ENCODE measurements around the gene PDGFD.

PDGFD gene

GRCh38 chr11:103928040-103928801 is 235.7 kb downstream of the PDGFD start:
- Histone ChIP-seq H3K27me3 (ENCODE audit: low read depth, low read length) (no peaks in the 10 kb centered on the region; the same call in 1 of the 2 replicates), H4K20me1 (ENCODE audit: insufficient read depth, low read length) (no peaks in the 10 kb centered on the region), H2AFZ (ENCODE audit: low read depth, low read length) (no peak overlapping the region), H3K4me2 (ENCODE audit: low read length) (peak overlapping the region; percentile 90), H3K9me3 (ENCODE audit: insufficient read depth, low read length) (no peaks in the 10 kb centered on the region), H3K4me3 (ENCODE audit: low read length) (peak overlapping the region; percentile 61), H3K36me3 (replicated peaks; ENCODE audit: low read depth, low read length) (no peaks in the 10 kb centered on the region), H3K79me2 (ENCODE audit: low read length) (no peaks in the 10 kb centered on the region), H3K9ac (ENCODE audit: low read length) (peak overlapping the region; percentile 48), H3K4me1 (ENCODE audit: low read length) (peaks cover 35% of the 10 kb centered on the region), H3K27ac (ENCODE audit: low read length) (peak overlapping the region; percentile 89; the same call in 1 of the 2 replicates)
- no peak for TF ChIP-seq CTCF (IDR thresholded peaks at IDR 0.05; ENCODE audit: low read depth, low read length)
- no peak for TF ChIP-seq EZH2phosphoT487 (IDR thresholded peaks at IDR 0.05; ENCODE audit: low read depth)

- TF ChIP-seq EZH2phosphoT487 (IDR thresholded peaks at IDR 0.05; ENCODE audit: low read depth) (no peak), CTCF (IDR thresholded peaks at IDR 0.05; ENCODE audit: low read depth, low read length) (peak; percentile 67)
- H3K36me3 ChIP-seq (replicated peaks; ENCODE audit: low read depth, low read length): no peaks in the 10 kb centered on the region
- no peak overlapping the region for H3K4me3 ChIP-seq (ENCODE audit: low read length)
- H3K9ac ChIP-seq (ENCODE audit: low read length): no peak overlapping the region
- no peaks in the 10 kb centered on the region for H3K9me3 ChIP-seq (ENCODE audit: insufficient read depth, low read length)
- H3K4me2 ChIP-seq (ENCODE audit: low read length): no peak overlapping the region
- H4K20me1 ChIP-seq (ENCODE audit: insufficient read depth, low read length): no peaks in the 10 kb centered on the region
- no peaks in the 10 kb centered on the region for H3K79me2 ChIP-seq (ENCODE audit: low read length)
- peaks cover 35% of the 10 kb centered on the region for H3K4me1 ChIP-seq (ENCODE audit: low read length)
- no peak overlapping the region for H2AFZ ChIP-seq (ENCODE audit: low read depth, low read length)
- H3K27me3 ChIP-seq (ENCODE audit: low read depth, low read length): no peaks in the 10 kb centered on the region; the same call in 1 of the 2 replicates
- no peak overlapping the region for H3K27ac ChIP-seq (ENCODE audit: low read length)
These were observed 236.4 kb downstream of the PDGFD start for GRCh38 chr11:103927535-103927934.

GRCh38 chr11:103926990-103927389 is 237.0 kb downstream of the PDGFD start:
- H3K9ac ChIP-seq (ENCODE audit: low read length): no peak overlapping the region
- H3K4me1 ChIP-seq (ENCODE audit: low read length): peaks cover 35% of the 10 kb centered on the region
- H3K27ac ChIP-seq (ENCODE audit: low read length): no peak overlapping the region
- H3K79me2 ChIP-seq (ENCODE audit: low read length): no peaks in the 10 kb centered on the region
- H3K36me3 ChIP-seq (replicated peaks; ENCODE audit: low read depth, low read length): no peaks in the 10 kb centered on the region
- H3K27me3 ChIP-seq (ENCODE audit: low read depth, low read length): no peaks in the 10 kb centered on the region
- no peaks in the 10 kb centered on the region for H3K9me3 ChIP-seq (ENCODE audit: insufficient read depth, low read length)
- TF ChIP-seq CTCF (IDR thresholded peaks at IDR 0.05; ENCODE audit: low read depth, low read length) (no peak), EZH2phosphoT487 (IDR thresholded peaks at IDR 0.05; ENCODE audit: low read depth) (no peak)
- no peak overlapping the region for H3K4me3 ChIP-seq (ENCODE audit: low read length)
- H3K4me2 ChIP-seq (ENCODE audit: low read length): no peak overlapping the region
- H2AFZ ChIP-seq (ENCODE audit: low read depth, low read length): no peak overlapping the region
- H4K20me1 ChIP-seq (ENCODE audit: insufficient read depth, low read length): no peaks in the 10 kb centered on the region

GRCh38 chr11:103924166-103925013 is 239.6 kb downstream of the PDGFD start:
- Histone ChIP-seq H3K27me3 (ENCODE audit: low read depth, low read length) (no peaks in the 10 kb centered on the region), H3K4me3 (ENCODE audit: low read length) (no peak overlapping the region), H4K20me1 (ENCODE audit: insufficient read depth, low read length) (no peaks in the 10 kb centered on the region), H3K4me1 (ENCODE audit: low read length) (peaks cover 32% of the 10 kb centered on the region), H3K9me3 (ENCODE audit: insufficient read depth, low read length) (no peaks in the 10 kb centered on the region), H3K79me2 (ENCODE audit: low read length) (no peaks in the 10 kb centered on the region), H3K27ac (ENCODE audit: low read length) (no peak overlapping the region), H2AFZ (ENCODE audit: low read depth, low read length) (no peak overlapping the region), H3K4me2 (ENCODE audit: low read length) (no peak overlapping the region), H3K36me3 (replicated peaks; ENCODE audit: low read depth, low read length) (no peaks in the 10 kb centered on the region), H3K9ac (ENCODE audit: low read length) (no peak overlapping the region)
- TF ChIP-seq CTCF (IDR thresholded peaks at IDR 0.05; ENCODE audit: low read depth, low read length): no peak

Data from OCI-LY3 (cell line).